B cell (primary cell): ENCODE results near the gene TSEN34. TPM values are rescaled to one million over a fixed set of nuclear protein-coding genes. Genes with fewer than 3 reads are reported as not detected.

ENCODE experiments used
- ATAC-seq: fragments of 200-7000 bp; cut with Tn5 transposase; one replicate; pipeline ENCODE4 v1.10.0; 2021; ENCODE audit warnings: low read depth, mild to moderate bottlenecking, moderate number of reproducible peaks, moderate library complexity
- CTCF ChIA-PET: fragments of 350-600 bp; sonication (Branson Sonifier 250); formaldehyde crosslinking; loops from one replicate; lab custom pipeline; 2021; ENCODE audit warnings: antibody characterized with exemption, inconsistent platforms; lab: Charles Lee
- POLR2A ChIA-PET: fragments of 350-600 bp; sonication (Branson Sonifier 250); formaldehyde crosslinking; loops from one replicate; lab custom pipeline; 2021; ENCODE audit warnings: antibody characterized with exemption; lab: Charles Lee
- DNase-seq: peaks from one replicate; pipeline ENCODE4 v3.0.0; 2013
- H2AFZ ChIP-seq: 2 replicates; pipeline ENCODE4 v1.6.1; 2012; ENCODE audit warnings: mild to moderate bottlenecking, low read depth, low read length; ENCODE audit not compliant: insufficient read depth, poor library complexity, severe bottlenecking
- H3K27ac ChIP-seq, 2 donors: 1 replicate in 1 of 2; 2 replicates in 1 of 2; pipeline ENCODE4 v1.5.1; 2012 to 2013; ENCODE audit warnings: low read length in 2 of 2, mild to moderate bottlenecking in 2 of 2, moderate library complexity in 1 of 2
- H3K27me3 ChIP-seq, 4 experiments: fragments of 200-600 bp in 1 of 4; sonication (generic) in 1 of 4; replicated peaks in 1 of 4; 1 replicate in 2 of 4; 2 replicates in 2 of 4; pipeline versions ENCODE4 v1.6.1 to v1.7.0; 2013 to 2016; ENCODE audit warnings: low read length in 3 of 4, mild to moderate bottlenecking in 2 of 4, mixed read lengths in 1 of 4, moderate library complexity in 1 of 4; ENCODE audit not compliant: insufficient read depth in 4 of 4, control insufficient read depth in 3 of 4; ENCODE audit errors: control extremely low read depth in 1 of 4
- H3K36me3 ChIP-seq, 2 experiments: replicated peaks in 1 of 2; 1 replicate in 1 of 2; 2 replicates in 1 of 2; pipeline versions ENCODE4 v1.6.1 to v1.7.1; 2013; ENCODE audit warnings: low read length in 1 of 2; ENCODE audit not compliant: insufficient read depth in 2 of 2, control insufficient read depth in 1 of 2; ENCODE audit errors: control extremely low read depth in 1 of 2, extremely low read depth in 1 of 2
- H3K4me1 ChIP-seq, 2 donors: fragments of 200-600 bp in 1 of 2; sonication (generic) in 1 of 2; 1 replicate in 1 of 2; 2 replicates in 1 of 2; pipeline versions ENCODE4 v1.5.1 to v1.6.1; 2013 to 2017; ENCODE audit warnings: low read length in 2 of 2; ENCODE audit not compliant: control insufficient read depth in 2 of 2, insufficient read depth in 2 of 2
- H3K4me2 ChIP-seq: replicated peaks from 2 replicates; pipeline ENCODE3; 2012; ENCODE audit warnings: mild to moderate bottlenecking, low read depth, low read length; ENCODE audit not compliant: poor library complexity, severe bottlenecking
- H3K4me3 ChIP-seq, 5 experiments: fragments of 200-600 bp in 1 of 5; sonication (generic) in 1 of 5; 1 replicate in 3 of 5; 2 replicates in 2 of 5; pipeline versions ENCODE4 v1.5.1 to v1.7.0; 2011 to 2016; ENCODE audit warnings: low read length in 4 of 5, mild to moderate bottlenecking in 4 of 5, low read depth in 2 of 5, control low read depth in 1 of 5, moderate library complexity in 1 of 5; ENCODE audit not compliant: insufficient read depth in 1 of 5; ENCODE audit errors: control extremely low read depth in 1 of 5, extremely low read depth in 1 of 5
- H3K79me2 ChIP-seq: fragments of 200-600 bp; sonication (generic); one replicate; pipeline ENCODE4 v1.6.0; 2016; ENCODE audit warnings: low read length; ENCODE audit not compliant: control insufficient read depth, insufficient read depth
- H3K9ac ChIP-seq: fragments of 200-600 bp; sonication (generic); 2 replicates; pipeline ENCODE4 v1.6.1; 2017; ENCODE audit warnings: mild to moderate bottlenecking, low read length, moderate library complexity
- H3K9me3 ChIP-seq, 3 donors: one replicate each; pipeline versions ENCODE4 v1.6.1 to v1.7.1; 2013; ENCODE audit warnings: low read length in 2 of 3; ENCODE audit not compliant: control insufficient read depth in 2 of 3, insufficient read depth in 1 of 3; ENCODE audit errors: control extremely low read depth in 1 of 3
- H4K20me1 ChIP-seq: 2 replicates; pipeline ENCODE4 v1.6.0; 2012; ENCODE audit warnings: mild to moderate bottlenecking, low read length; ENCODE audit not compliant: insufficient read depth, control insufficient read depth, poor library complexity, severe bottlenecking
- H3K27ac Mint-ChIP-seq: one replicate; pipeline ENCODE4 v1.8.0; 2021; ENCODE audit warnings: mixed read lengths
- H3K27me3 Mint-ChIP-seq: one replicate; pipeline ENCODE4 v1.8.0; 2021; ENCODE audit warnings: mixed read lengths
- H3K4me1 Mint-ChIP-seq: one replicate; pipeline ENCODE4 v1.8.0; 2021; ENCODE audit warnings: mixed read lengths
- H3K4me3 Mint-ChIP-seq: one replicate; pipeline ENCODE4 v1.8.0; 2021; ENCODE audit warnings: mixed read lengths
- H3K9me3 Mint-ChIP-seq: one replicate; pipeline ENCODE4 v1.8.0; 2022; ENCODE audit warnings: mixed read lengths; ENCODE audit not compliant: insufficient read depth
- EZH2 ChIP-seq: IDR thresholded peaks from 2 replicates; pipeline ENCODE4 v1.6.1; 2012; ENCODE audit warnings: borderline replicate concordance, low read depth, mild to moderate bottlenecking, moderate library complexity, low read length; ENCODE audit not compliant: insufficient read depth, poor library complexity, severe bottlenecking
- WGBS: methylation state at CpG from one replicate; pipeline ENCODE4 v1.1.5; 2013; ENCODE audit warnings: missing lambda C conversion rate; ENCODE audit not compliant: insufficient coverage; 5-methylcytosine and 5-hydroxymethylcytosine counted together
- intact Hi-C: fragments of 100-400 bp; cut with micrococcal nuclease; formaldehyde crosslinking; loops from one replicate; pipeline ENCODE4 v1.10.0; 2022
- polyA plus RNA-seq: library from polyadenylated mRNA; depleted of rRNA; stranded (reverse); fragments of >200 nt; gene quantifications from 2 replicates; pipeline ENCODE4 v1.2.3, GENCODE V29; 2012
- total RNA-seq, 2 donors: library from RNA; stranded (reverse); fragments of 120-200 nt in 1 of 2; gene quantifications; 1 replicate in 1 of 2; 2 replicates in 1 of 2; pipeline versions ENCODE4 v1.2.3 to v1.2.4, GENCODE V29; 2013 to 2022
- TF ChIP-seq, protein P1 (sequence below): fragments of 200-600 bp; IDR thresholded peaks from one replicate; pipeline ENCODE4 v1.8.0; 2022; ENCODE audit warnings: antibody characterized with exemption, mild to moderate bottlenecking

TSEN34 gene
- total and polyA plus RNA-seq, 2 donors (not counting 1 experiment from before 2014, with no cell fraction given), result 17.6 to 25.1 TPM

DNA sequence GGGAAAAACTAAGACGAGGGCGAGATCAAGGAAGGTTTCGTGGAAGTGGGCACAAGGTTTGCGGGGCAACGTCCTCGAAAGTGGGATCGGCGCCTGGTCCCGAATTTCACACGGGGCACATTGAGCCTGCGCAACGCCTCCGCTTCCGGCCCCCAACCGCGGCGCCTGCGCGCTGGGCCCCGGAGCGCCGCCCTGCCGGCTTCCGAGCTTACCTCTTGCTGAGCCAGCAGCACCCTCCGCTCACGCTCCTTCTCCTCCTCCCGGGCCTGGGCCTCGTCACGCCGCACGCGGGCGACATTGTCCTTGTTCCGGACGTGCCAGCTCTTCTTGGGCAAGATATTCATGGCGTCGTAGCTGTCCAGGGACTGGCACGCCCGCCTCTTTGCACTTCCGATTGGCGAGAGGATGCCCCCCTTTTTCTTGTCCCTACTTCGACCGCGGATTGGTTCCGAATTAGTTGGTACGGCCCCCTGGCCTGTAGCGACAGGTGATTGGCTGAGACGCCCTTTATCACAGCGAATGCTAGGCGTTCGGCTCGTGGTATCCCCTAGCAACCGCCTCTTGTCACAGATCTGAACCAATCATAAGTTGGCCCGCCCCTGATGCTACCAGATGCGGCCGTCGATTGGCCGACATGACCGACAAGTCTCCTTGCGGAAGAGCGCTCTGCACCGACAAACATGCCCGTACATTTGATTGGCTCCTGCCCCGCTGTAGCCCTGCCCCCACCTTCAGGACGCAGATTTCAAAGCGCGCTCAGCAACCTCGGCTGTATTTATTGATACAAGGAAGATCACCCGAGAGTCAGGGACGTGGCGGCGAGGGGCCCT lies 31.5 kb upstream of the TSEN34 start, which contains the start of gene LENG1:
TSS of gene LENG1 (minus strand) at position 370 of the 830 bp plus-strand sequence. CDS start at position 344, 26 bp downstream.
- H4K20me1 ChIP-seq, result peaks cover 40% of the 10 kb centered on the region
- Mint-ChIP-seq H3K27ac (peak within 1 kb of the TSS; percentile 100), H3K9me3 (no peaks in the 10 kb centered on the region), H3K27me3 (peaks cover 8% of the 10 kb centered on the region), H3K4me1 (peaks cover 45% of the 10 kb centered on the region), H3K4me3 (peak within 1 kb of the TSS; percentile 100)
- peaks cover 35 to 48% of the 10 kb centered on the region in 2 donors for H3K4me1 ChIP-seq
- peak within 1 kb of the TSS; percentile 97 for H3K4me2 ChIP-seq
- CTCF ChIA-PET, result interaction anchor here (0.6 to 1.9 kb wide), 11 partner anchors 8 to 320 kb away, joined by 3 to 8 read pairs (median 5); partner anchors contain the start of genes CNOT3, MBOAT7 and TSEN34
- peak within 1 kb of the TSS; percentile 89 for H3K9ac ChIP-seq
- H3K9me3 ChIP-seq, result peaks cover 0 to 5% (median 0%) of the 10 kb centered on the region in 3 donors
- peak within 1 kb of the TSS; percentile 67 to 95 (median 79) for H3K4me3 ChIP-seq
- H3K36me3 ChIP-seq, result peaks cover 2 to 40% of the 10 kb centered on the region in 2 experiments
- POLR2A ChIA-PET, result interaction anchor here (1.4 to 2.7 kb wide), 6 partner anchors 22 to 1180 kb away, joined by 3 to 24 read pairs (median 8); partner anchors contain the start of genes CNOT3, KMT5C, MBOAT7 and PRPF31
- peak; percentile 100 for DNase-seq
- intact Hi-C loops, result loop anchor here (1.0 to 2.0 kb wide), 6 partner anchors 9 to 289 kb away; partner anchors contain the start of genes CNOT3, LENG8, NDUFA3 and PRPF31
- WGBS, result under 1% methylated on average over 71 of the region's 72 CpGs
- peak within 1 kb of the TSS; percentile 98 for H2AFZ ChIP-seq
- peaks cover 27% of the 10 kb centered on the region for H3K79me2 ChIP-seq
- no peak for TF ChIP-seq EZH2
- TF ChIP-seq, protein P1, sequence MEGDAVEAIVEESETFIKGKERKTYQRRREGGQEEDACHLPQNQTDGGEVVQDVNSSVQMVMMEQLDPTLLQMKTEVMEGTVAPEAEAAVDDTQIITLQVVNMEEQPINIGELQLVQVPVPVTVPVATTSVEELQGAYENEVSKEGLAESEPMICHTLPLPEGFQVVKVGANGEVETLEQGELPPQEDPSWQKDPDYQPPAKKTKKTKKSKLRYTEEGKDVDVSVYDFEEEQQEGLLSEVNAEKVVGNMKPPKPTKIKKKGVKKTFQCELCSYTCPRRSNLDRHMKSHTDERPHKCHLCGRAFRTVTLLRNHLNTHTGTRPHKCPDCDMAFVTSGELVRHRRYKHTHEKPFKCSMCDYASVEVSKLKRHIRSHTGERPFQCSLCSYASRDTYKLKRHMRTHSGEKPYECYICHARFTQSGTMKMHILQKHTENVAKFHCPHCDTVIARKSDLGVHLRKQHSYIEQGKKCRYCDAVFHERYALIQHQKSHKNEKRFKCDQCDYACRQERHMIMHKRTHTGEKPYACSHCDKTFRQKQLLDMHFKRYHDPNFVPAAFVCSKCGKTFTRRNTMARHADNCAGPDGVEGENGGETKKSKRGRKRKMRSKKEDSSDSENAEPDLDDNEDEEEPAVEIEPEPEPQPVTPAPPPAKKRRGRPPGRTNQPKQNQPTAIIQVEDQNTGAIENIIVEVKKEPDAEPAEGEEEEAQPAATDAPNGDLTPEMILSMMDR, result peak; percentile 26
- H3K27ac ChIP-seq, result peak within 1 kb of the TSS; percentile 75 to 82
- ATAC-seq, result peak; percentile 87
- H3K27me3 ChIP-seq, result peaks cover 0 to 6% (median 3%) of the 10 kb centered on the region in 4 experiments
